ENCODE measurements around the gene HRH3.

HRH3 gene

GRCh38 chr20:62215020-62215990 is 4.8 kb downstream of the HRH3 start:
- DNase-seq (ENCODE audit: low spot score), result no peak

GRCh38 chr20:62214067-62214466 is 6.0 kb downstream of the HRH3 start:
- no peak for DNase-seq (ENCODE audit: low spot score)

GRCh38 chr20:62212299-62212698 is 7.8 kb downstream of the HRH3 start:
- DNase-seq (ENCODE audit: low spot score), result no peak

- DNase-seq (ENCODE audit: low spot score), result no peak
Observed at GRCh38 chr20:62211769-62212288, 8.2 kb downstream of the HRH3 start.

DNA sequence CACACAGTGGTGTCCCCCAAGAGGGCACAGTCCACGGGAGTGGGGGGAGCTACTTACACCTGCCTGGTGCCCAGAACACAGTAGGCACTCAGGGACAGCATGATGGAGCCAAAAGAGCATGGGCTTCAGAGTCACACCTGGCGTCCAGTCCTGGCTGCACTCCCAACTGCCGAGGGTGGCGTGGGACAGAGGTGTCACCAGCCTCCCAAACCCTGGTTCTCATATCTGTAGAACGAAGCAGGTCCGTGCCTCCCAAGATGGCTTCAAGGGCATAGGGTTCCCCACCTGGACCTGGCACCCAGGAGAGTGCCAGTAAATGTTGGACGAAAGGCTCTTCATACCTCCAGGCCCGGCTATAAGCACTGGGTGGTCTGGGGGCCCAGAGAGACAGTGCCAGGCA is 8.9 kb downstream of the HRH3 start:
- no peak for DNase-seq (ENCODE audit: low spot score)

- DNase-seq (ENCODE audit: low spot score), result no peak
Observed at GRCh38 chr20:62210496-62210855, 9.6 kb downstream of the HRH3 start.

- DNase-seq (ENCODE audit: low spot score), result no peak
Observed at GRCh38 chr20:62209850-62210495, 10.1 kb downstream of the HRH3 start.

DNA sequence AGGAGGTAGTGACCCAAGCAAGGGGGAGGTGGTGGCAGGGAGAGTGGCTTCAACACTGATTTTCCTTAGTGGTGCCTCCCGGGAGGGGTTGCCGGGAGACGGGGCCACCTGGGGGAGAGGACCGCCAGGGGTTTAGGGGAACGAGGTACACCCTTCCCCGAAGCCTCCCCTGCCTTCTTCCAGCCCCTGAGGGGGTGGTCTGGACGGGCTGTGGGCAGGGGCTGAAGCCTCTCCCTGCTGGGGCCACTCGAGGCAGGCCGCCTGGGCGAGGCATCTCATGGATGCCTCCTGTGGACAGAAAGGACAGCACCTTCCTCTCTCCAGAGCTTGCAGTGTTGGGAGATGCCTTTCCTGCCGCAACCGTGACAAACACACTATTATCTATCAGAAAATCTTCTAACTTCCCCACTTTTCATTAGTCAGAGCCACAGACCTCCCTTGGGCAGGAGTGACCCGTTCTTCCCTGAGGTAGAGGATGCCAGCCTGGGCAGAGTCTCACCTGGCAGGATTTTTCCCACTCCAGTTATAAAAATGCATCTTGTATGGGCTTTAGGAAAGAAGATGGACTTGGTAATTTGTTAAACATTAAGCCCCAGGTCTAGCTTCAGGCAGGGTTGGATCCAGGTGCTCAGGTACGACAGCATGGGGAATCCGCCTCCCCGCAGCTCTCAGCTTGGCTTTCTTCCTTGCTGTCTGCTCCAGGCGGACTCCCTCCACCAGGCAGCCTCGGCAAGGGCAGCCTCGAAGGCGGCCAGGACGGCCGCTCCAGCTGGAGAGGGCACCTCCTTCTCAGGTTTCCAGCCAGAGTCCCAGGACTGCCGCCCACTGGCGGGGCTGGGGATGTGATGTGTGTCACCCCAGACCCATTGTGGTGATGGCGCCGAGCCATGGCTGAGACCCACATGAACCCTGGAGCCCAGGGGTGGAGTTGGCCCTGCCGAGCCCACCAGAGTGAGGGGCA is 11.0 kb downstream of the HRH3 start:
- DNase-seq (ENCODE audit: low spot score), result peak; percentile 47

DNA sequence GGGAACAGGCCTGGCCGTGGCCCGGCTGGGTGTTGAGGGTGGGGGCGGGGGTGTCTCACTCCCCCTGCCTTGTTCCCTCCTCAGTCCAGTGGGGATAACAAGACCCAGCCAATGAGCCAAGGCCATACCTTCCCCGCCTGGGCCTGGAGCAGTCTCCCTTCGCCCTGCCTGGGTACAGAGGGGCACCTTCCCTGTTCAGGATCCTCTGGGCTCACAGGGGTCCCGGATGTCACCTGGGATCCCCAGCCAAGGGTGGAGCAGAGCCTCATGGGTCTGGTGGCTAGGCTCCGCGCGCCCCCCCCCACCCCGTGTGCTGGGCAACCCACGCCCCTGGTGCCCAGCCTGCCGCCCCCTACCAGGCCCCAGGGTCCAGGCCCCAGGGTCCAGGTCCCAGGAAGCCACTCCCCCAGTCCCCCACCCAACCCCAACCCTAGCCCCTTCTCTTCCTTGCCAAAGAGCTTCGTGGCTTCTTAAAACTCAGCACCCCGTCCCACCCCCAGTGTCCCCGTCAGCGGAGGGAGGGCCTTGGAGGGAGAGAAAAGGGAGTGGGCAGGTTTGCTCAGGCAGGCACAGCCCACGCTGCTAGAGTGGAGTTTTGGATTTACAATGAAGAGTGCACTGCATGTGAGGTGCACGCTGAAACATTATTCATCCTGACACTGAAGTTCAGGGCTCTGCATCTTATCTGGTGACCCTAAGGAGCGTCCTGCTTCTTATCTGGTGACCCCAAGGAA is 11.8 kb downstream of the HRH3 start:
- DNase-seq (ENCODE audit: low spot score), result no peak

GRCh38 chr20:62206388-62206775 is 13.7 kb downstream of the HRH3 start:
- DNase-seq (ENCODE audit: low spot score), result no peak

- no peak for DNase-seq (ENCODE audit: low spot score)
Observed at GRCh38 chr20:62205618-62206387, 14.3 kb downstream of the HRH3 start.

- DNase-seq (ENCODE audit: low spot score), result no peak
Observed at GRCh38 chr20:62203378-62204030, 16.6 kb downstream of the HRH3 start.

GRCh38 chr20:62202676-62203377 is 17.3 kb downstream of the HRH3 start:
- no peak for DNase-seq (ENCODE audit: low spot score)

DNA sequence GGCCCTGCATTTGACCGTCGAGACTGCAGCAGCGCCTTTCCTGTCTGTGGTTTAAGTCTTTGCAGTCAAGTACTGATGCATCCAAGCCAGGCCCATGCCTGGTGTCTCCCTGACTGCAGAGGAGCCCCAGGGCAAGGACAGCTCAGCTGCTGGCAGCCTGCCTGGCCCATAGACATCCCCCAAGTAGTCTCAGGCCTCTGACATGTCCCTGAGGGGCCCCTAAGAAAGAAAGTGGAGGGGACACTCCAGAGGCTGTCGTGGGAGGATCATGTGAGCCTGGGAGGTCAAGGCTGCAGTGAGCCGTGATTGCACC is 18.0 kb downstream of the HRH3 start:
- no peak for DNase-seq (ENCODE audit: low spot score)

DNA sequence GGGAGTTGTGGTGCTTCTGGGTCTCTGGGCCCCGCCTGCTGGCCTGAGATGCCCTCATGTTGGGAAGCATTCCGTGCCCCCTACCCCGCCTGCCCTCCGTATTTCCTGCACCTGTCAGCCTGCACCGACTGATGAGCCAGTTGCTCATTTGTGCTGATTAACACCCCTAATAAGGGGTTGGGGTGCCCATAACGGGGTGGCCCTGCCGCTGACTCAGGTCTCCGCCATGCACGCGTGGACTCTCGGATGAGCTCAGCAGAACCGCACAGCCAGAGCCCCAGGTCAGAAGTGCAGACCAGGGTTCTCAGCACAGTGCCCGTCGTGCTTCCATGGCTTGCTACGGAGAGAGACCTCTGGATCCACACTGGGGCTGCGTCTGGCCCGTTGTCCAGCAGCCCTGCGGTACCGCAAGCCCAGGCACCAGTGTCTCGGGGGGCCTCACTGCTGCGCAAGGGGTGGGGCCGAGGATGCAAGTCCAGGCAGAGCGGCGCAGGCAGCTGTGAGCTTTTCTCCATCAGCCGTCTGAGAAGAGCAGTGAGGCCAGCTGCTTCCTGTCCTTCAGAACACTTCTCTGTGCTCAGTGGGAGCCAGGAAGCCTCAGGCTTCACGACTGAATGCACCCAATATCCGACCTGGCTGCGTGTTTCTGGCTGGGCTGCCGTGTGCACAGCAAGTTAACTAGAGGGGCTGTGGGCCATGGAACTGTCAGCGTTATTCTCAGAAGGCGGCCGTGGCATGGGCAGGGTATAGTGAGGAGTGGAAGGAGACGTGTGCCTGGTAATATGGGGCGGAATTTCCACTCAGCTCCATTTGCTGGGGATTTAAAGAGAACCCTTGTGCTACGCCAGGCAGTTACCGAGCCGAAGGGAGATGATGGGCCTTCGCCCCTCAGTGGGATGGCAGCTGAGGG is 18.6 kb downstream of the HRH3 start:
- no peak for DNase-seq (ENCODE audit: low spot score)

- no peak for DNase-seq (ENCODE audit: low spot score)
Observed at GRCh38 chr20:62200491-62201172, 19.4 kb downstream of the HRH3 start.

GRCh38 chr20:62198931-62199330 is 21.1 kb downstream of the HRH3 start:
- DNase-seq (ENCODE audit: low spot score), result no peak

GRCh38 chr20:62198496-62198895 is 21.6 kb downstream of the HRH3 start:
- no peak for DNase-seq (ENCODE audit: low spot score)
